NCI-H82 (cell line): ENCODE data around the gene TREH.
"Not testable (repeated sequence)": the region's sequence is repeated elsewhere in the genome, so short reads cannot be mapped to it uniquely, and the experiment has no call there.

ENCODE experiments used
- DNase-seq: peaks from one replicate; lab custom pipeline; 2025; lab: John Stamatoyannopoulos, UW

The TREH gene

GRCh38 chr11:118696673-118697226 lies 17.3 kb upstream of the TREH start:
- no peak for DNase-seq

DNA sequence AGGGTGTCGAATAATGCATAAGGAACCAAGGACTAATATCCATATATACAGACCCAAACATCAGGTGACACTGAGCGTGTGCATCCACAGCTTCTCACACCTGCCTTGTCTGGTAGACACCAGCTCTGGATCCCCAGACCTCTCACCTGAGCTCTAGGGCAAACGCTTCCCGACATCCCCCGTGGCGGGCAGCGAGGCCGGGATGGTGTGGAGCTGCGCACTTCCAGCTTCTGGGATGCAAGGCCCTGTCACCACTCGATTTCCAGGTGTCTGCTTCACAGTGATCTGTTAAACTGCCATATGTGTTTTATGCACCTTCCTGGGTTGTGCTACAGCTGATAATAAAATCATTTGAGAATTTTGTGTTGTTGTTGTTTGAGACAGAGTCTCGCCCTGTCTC lies 15.3 kb upstream of the TREH start:
- no peak for DNase-seq

- no peak for DNase-seq
Measured at GRCh38 chr11:118694185-118694584, 14.7 kb upstream of the TREH start.

DNA sequence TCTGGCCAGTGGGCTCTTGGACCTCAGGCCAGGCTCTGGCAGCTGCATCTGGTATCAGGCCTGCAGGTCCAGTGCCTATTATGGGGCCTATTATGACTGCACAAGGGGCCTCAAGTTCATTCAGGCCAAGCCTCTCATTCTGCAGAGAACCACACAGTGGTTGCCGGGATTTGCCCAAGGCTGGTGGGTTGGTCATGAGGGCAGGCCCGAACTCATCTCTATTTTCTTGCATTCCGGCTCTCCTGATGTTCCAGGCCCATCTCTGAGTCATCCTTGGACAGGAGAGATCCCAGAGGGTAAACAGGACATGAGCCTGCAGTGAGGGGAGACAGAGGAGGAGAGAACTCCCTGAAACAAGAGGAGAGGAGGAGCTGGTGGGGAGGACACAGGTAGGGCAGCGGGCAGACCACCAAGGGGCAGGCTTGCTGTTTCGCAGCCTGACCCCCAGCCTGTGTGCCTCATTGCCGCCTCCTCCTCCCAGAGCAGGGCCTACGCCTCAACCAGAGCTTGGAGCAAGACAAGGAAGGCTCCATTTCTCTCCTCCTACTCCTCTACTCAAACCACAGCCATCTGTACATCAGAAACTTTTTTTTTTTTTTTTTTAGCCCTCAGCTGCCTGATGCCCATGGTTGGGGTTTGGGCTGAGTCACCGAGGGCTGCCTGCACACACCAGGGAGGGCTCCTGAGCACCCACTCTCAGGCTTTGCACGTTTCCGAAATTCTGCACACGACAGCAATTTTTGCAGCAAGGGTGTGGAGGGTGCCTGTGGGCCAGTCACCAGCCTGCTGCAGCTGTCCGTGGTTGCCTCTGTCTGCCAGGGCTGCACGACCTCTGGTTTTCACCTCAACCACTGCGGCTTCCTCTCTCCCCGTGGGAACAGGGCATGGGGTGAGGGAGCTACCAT lies 12.7 kb upstream of the TREH start:
- no peak for DNase-seq

- DNase-seq = no peak
Measured at GRCh38 chr11:118690553-118691304, 11.3 kb upstream of the TREH start.

DNA sequence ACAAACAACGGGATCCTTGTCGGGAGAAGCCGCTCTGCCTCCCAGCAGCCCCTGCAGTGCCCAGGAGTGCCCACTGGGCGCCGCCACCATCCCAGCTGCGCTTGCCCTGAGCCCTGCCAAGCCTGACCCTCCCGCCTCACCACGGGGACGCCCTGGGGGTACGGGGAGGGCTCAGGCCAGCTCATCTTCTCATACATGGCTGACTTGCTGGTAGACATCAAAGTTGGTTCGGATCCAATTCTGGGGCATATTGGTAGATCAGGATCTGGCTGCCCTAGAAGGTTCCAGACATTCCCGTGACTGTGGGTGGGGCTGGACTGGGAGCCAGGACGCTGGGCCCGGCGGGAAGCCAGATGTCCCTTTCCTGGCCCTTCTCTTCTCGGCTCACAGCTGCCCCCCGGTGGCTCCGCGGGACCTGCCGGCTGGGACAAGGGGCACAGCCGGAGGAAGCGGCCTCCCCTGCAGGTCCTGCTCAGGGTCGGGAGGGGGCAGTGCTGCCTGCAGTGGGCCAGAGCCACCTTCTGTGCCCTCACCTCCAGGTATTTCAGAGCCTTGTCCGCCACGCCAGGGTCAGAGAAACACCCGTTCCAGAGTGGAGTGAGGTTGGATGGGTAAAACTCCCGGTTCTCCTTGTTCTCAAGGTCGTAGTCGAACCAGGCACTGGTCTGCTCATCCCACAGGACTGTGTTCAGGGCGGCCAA lies 10.6 kb upstream of the TREH start:
- DNase-seq = peak; percentile 94

DNA sequence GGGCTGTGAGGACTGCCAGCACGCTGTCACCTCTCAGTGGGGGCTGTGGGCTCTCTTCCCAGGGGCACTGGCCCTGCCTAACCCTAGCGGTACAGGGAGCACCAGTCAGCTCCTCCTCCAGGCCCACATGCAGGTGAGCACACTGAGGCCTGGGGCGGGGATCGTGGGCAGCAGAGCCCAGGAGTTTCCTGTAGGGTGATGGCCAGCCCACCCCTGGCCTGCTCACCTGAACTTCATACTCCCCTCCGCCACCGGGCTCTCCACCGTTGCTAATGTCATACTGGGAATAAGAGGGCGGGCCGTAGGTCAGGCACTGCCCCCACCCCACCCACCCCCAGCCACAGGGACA lies 10.0 kb upstream of the TREH start:
- DNase-seq = no peak

DNA sequence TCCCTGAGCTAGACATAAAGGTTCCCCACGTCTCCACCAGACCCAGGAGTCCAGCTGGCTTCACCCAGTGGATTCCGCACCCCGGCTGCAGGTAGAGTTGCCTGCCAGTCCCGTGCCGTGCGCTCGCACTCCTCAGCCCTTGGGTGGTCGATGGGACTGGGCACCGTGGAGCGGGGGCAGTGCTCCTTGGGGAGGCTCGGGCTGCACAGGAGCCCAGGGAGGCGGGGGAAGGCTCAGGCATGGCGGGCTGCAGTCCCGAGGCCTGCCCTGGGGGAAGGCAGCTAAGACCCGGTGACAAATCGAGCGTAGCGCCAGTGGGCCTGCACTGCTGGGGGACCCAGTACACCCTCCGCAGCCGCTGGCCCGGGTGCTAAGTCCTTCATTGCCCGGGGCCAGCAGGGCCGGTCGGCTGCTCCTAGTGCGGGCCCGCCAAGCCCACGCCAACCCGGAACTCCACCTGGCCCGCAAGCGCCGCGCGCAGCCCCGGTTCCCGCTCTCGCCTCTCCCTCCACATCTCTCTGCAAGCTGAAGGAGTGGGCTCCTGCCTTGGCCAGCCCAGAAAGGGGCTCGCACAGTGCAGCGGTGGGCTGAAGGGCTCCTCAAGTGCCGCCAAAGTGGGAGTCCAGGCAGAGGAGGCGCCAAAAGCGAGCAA lies 9.5 kb upstream of the TREH start:
- DNase-seq = no peak

- not testable (repeated sequence) for DNase-seq
Measured at GRCh38 chr11:118688339-118688738, 8.9 kb upstream of the TREH start.

- DNase-seq = no peak
Measured at GRCh38 chr11:118687906-118688305, 8.5 kb upstream of the TREH start.

GRCh38 chr11:118684187-118684586 lies 4.7 kb upstream of the TREH start:
- no peak for DNase-seq

DNA sequence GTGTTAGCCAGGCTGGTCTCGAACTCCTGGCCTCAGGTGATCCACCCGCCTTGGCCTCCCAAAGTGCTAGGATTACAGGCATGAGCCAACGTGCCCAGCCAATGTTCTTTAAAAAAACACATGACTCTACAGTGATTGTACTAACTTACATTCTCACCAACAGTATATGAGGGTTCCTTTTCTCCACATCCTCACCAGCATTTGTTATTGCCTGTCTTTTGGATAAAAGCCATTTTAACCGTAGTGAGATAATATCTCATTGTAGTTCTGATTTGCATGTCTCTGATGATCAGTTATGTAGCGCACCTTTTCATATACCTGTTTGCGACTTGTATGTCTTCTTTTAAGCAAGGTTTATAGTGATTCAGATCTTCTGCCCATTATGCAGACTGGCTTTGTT lies 3.5 kb upstream of the TREH start:
- DNase-seq = not testable (repeated sequence)

DNA sequence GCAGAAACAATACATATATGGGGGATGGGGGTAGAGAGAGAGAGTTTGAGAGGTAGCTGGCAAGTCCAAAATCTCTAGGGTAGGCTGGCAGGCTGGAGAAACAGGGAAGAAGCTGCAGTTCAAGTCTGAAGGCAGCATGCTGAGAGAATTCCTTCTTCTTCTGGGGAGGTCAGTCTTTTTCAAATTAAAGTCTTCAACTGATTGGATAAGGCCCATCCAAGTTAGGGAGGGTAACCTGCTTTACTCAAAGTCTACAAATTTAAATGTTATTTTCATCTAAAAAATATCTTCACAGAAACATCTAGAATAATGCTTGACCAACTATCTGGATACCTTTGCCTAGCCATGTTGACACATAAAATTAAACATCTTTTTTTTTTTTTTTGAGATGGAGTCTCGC lies 2.9 kb upstream of the TREH start:
- no peak for DNase-seq

DNA sequence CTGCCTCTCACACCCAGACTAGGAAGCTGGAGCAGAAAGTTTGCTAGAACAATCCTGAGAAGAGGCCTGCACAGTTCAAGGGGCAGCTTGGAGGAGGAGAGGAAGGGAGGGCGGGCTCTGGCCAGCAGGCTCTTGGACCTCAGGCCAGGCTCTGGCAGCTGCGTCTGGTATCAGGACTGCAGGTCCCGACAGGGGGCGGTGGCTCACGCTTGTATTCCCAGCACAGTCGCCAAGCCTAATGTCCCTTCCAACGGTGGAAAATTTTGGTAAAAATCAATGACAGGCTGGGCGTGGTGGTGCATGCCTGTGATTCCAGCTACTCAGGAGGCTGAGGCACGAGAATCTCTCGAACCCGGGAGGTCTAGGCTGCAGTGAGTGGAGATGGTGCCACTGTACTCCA lies 542 bp downstream of the TREH start:
- DNase-seq = not testable (repeated sequence)

GRCh38 chr11:118677977-118678376 lies 1.5 kb downstream of the TREH start:
- no peak for DNase-seq

GRCh38 chr11:118674082-118674435 lies 5.4 kb downstream of the TREH start:
- no peak for DNase-seq

- DNase-seq = no peak
Measured at GRCh38 chr11:118673361-118674081, 5.9 kb downstream of the TREH start.

DNA sequence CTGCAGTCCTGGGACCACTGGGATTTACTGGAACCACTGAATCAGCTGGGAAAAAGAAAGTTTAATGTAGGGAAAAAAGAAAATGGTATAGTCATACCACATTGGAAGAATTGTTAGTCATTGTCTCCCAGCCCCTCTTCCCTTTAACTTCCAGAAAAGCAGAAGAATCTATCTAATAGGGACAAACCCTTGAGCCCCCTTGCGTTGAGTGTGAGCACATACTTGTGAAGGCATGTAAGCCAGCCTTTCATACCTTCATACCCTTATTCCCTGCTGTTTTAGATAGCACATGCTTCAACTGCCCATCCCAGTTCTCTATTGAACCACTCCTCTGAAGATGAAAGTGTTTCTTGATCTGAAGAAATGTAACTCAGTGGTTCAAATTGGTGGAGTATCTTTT lies 6.6 kb downstream of the TREH start:
- DNase-seq = peak; percentile 20

DNA sequence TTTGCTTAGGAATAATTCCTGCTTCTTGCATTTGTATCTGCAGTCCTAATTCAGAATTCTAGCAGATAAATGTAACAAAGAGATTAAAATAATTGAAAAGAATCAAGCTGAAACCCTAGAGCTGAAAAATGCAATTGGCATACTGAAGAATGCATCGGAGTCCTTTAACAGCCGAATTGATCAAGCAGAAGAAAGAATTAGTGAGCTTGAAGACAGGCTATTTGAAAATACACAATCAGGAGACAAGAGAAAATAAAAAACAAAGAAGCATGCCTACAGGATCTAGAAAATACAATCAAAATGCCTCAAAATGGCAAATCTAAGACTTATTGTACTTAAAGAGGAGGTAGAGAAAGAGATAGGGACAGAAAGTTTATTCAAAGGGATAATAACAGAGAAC lies 8.2 kb downstream of the TREH start:
- no peak for DNase-seq

- DNase-seq = no peak
Measured at GRCh38 chr11:118670063-118670462, 9.4 kb downstream of the TREH start.

GRCh38 chr11:118666371-118666770 lies 13.1 kb downstream of the TREH start:
- peak; percentile 33 for DNase-seq
